ENCODE data around the gene DOHH.

DOHH gene

GRCh38 chr19:3476830-3477229, 23.6 kb downstream of the DOHH start:
- no peak for DNase-seq

- DNase-seq = no peak
These were observed 25.0 kb downstream of the DOHH start for GRCh38 chr19:3475449-3475848.

DNA sequence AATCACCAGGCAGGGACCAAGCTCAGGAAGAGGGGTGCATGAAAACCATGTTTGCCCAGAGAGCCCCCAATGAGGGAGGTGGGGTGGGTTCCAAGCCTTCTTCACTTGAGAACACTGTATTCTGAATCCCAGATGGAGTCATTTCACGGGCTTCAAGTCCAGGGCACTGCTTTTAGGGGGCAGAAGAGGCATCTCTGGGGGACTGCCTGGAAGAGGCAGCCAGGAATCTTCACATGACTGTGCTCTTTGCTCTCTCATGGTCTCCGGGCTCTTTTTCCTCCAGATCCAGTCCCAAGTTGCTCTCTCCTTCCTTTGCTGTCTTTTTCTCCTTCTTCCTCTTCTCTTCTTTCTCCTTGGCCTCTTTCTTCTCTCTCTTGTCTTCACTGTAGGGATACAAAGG, 25.9 kb downstream of the DOHH start:
- no peak for DNase-seq

- DNase-seq = no peak
These were observed 26.5 kb downstream of the DOHH start for GRCh38 chr19:3474010-3474409.

GRCh38 chr19:3471954-3472655, 28.4 kb downstream of the DOHH start:
- no peak for DNase-seq

DNA sequence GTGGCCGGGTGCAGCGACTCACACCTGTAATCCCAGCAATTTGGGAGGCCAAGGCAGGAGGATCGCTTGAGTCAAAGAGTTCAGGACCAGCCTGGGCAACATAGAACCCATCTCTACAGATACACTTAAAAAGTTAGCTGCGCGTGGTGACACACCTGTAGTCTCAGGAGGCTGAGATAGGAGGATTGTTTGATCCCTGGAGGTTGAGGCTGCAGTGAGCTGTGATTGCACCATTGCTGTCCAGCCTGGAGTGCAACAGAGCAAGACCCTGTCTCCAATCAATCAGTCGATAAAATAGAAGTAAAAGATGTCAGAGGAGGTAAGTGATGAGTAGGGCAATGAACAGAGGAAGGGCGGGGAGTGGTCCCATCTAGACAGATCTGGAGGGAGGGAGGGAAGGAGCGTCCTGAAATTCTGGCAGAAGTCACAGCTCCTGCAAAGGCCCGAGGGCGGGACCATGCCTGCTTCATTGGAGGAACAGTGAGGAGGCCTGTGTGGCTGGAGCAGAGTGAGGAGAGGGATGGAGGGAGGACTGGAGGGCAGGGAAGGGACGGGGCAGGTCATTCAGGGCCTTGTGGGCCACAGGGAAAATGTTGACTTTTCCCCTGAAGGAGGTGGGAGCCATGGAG, 29.9 kb downstream of the DOHH start:
- DNase-seq = no peak

GRCh38 chr19:3469638-3470499, 30.6 kb downstream of the DOHH start:
- DNase-seq = no peak

GRCh38 chr19:3468211-3468610, 32.3 kb downstream of the DOHH start:
- no peak for DNase-seq

GRCh38 chr19:3467437-3468198, 32.9 kb downstream of the DOHH start:
- DNase-seq = no peak

- DNase-seq = no peak
These were observed 33.8 kb downstream of the DOHH start for GRCh38 chr19:3466635-3467034.

DNA sequence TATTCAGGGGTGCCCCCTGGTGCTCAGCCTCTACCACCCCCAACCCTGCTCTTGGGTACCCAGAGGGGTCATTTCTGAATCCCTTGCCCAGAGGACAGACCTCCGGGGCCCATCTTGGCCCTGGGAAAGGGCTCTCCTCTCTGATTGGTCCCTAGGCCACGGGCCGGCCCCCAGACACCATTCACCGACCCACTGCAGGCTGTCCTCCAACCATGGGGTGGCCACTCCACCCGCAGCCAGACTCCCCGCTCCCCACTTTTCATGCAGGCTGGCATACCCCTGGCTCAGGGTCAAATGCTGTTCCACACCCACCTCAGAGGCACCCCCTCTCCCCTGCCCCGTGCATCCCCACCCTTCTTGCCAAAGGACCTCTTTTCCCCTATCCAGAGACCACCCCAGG, 34.9 kb downstream of the DOHH start:
- DNase-seq = no peak

- no peak for DNase-seq
These were observed 35.8 kb downstream of the DOHH start for GRCh38 chr19:3464587-3465235.

DNA sequence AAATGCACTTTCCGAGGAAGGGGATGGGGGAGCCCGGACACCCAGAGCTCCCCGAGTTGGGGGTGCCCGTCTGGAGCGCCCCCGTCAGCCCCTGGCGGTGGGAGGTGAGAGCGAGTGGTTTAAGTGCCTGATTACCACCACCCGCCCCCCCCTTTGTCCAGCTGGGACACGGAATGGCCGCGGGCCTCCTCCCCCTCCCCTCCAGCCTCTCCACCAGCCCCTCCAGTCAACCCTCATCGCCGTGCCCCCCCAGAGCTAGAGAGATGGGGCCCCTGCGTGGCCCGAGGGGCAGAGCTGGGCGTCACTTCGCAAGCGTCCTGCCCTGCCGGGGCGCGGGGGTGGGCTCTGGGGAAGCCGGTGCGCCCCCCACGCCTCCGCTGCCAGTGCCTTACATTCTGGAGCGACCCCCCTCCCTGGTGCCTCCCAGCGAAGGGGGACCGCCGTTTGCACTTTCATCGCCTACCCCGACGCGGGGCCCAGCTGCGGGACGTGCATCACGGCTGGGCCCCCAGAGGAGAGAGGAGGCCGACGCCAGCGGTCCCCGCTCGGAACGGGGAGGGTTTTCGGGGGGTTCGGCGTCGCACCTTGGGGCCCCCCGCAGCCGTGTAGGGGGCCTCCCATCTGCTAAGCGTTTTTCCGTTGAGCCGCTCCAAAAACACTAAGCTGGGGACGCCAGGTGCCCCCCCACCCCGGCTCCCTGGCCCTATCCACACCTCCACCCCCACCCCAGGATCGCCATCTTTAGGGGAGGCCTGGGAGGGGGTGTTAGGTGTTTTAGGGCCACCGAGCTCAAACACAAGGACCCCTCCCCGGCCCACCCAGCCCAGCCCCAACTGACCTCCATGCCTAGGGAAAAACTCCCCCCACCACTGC, 36.5 kb downstream of the DOHH start:
- DNase-seq = no peak

GRCh38 chr19:3462991-3463713, 37.3 kb downstream of the DOHH start:
- no peak for DNase-seq

GRCh38 chr19:3459965-3460582, 40.4 kb downstream of the DOHH start:
- no peak for DNase-seq

- no peak for DNase-seq
These were observed 41.2 kb downstream of the DOHH start for GRCh38 chr19:3459089-3459881.

DNA sequence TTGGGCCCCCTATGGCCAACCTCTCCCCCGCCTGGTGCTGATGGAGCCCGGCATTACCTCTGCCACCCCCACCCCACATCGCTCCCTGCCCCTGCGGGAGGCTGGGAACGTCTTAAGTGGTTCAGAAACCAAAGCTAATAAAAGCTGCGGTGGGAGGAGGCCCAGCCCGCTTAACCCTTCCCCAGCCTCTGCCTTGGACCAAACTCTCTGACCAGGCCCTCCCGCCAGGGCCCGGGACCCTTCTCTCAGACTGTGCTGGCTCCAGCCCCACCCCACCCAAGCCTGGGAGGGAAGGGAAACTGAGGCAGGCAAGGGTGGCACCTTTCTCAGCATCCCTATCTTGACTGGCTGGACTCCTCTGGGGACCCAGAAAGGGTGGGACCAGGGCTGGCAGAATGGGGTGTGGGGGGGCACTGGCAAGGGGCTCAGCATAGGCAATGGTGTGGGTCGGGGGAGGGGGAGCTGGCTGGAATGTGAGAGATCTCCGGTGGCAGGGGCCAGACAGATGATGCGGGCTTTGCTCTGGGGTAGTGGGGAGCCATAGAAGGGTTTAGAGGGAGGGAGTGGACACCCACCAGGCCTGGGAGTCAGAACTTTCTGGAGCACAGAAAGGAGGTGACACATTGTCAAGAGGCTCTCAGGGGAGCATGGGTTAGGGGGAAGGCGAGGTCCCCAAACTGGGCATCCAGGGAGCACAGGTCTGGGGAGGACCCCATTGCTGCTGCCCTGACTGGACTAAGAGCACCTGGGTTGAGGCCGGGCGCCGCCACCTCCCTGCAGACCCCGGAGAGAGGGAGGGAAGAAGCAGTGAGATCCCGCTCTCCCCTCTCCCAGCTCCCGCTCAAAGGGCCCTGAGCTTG, 42.0 kb downstream of the DOHH start:
- no peak for DNase-seq

DNA sequence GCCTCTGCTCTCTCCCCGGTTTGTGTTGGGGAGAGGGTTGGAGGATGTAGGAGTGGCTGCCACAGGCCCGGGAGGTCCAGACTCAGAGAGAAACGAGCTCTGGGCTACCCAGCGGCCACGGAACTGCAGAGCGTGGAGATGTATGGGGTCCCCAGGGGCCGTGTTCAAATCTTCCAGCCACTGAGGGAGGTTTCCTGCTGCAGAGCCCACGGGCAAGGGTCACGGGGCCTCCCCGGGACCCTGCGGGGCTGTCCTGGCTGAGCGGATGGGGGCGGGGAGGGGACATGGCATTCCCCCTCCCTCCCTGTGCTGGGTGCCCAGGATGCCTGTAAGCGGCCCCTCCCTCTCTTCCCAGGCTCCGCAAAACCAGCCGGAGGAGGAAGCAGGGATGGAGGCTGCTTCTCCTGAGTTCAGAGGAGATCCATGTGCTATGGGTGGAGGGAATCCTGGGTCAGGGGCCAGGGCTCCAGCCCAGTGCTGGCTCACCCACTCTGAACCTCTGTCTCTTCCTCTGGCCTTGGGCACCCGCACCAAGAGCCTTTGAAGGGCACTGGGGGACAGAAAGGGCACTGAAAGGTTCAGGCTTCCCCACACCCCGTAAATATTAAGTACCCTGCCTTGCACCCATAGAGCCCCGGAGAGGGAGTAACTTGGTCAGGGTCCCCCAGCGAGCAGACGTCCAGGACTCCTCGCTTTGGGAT, 42.8 kb downstream of the DOHH start:
- DNase-seq = no peak

Measured in SIG-M5 (cell line).